Skin epidermis (tissue), 12 donors: ENCODE measurements around the gene C1orf174.

Source experiments
- H3K27ac ChIP-seq, 21 experiments: fragments of 200-600 bp; sonication (generic) in 11 of 21; one replicate each; pipeline ENCODE4 v1.5.0; 2020; ENCODE audit warnings: mild to moderate bottlenecking in 3 of 21, inconsistent platforms in 2 of 21, moderate library complexity in 2 of 21
- H3K4me3 ChIP-seq, 7 experiments: fragments of 200-600 bp; sonication (generic) in 2 of 7; one replicate each; pipeline ENCODE4 v1.5.0; 2020; ENCODE audit warnings: inconsistent platforms in 2 of 7, mild to moderate bottlenecking in 2 of 7, moderate library complexity in 1 of 7

The C1orf174 gene

DNA sequence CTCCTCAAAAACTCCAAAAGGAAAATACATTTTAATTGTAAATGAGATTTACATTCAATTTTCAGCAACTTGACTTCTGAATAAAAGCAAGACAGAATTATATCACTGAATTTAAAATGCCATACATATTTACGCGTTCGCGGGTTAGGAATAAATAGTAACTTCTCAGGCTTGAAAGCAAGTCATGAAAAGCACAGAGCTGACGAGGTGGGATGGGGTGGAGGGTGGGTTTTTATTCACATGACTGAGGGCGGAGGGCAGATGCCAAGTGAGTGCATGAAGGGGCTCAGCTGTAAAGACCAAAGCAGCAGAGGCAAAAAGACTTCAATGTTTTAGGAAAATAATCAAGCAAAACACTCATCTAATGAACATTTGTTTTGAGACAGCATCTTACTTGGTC lies 48.8 kb downstream of the C1orf174 start:
- no peak overlapping the region for H3K27ac ChIP-seq
- no peak overlapping the region for H3K4me3 ChIP-seq

DNA sequence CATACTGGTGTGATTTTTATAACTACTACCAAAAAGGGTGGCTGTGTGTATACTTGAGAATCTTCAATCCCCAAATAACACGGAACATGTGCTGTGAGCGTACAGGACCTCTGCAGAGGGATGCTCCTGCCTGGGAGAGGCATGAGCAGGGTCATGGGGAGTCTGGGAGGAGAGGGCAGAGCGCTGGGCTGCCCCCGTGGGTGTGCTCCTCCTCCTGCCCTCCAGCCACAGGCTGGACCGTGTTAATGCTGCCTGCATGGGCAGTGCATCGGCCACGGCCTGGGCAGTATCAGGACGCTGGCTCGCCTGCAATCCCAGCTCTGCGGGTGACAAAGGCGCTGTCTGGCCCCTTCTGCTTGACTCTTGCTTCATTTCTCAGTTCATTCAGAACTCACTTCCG lies 49.2 kb downstream of the C1orf174 start:
- Histone ChIP-seq H3K27ac (no peak overlapping the region), H3K4me3 (no peak overlapping the region)

- H3K4me3 ChIP-seq: no peak overlapping the region
- H3K27ac ChIP-seq: no peak overlapping the region
These were observed 53.0 kb downstream of the C1orf174 start for GRCh38 chr1:3847081-3847480.

GRCh38 chr1:3846541-3846940 lies 53.5 kb downstream of the C1orf174 start:
- Histone ChIP-seq H3K27ac (no peak overlapping the region), H3K4me3 (no peak overlapping the region)

GRCh38 chr1:3842912-3843311 lies 57.2 kb downstream of the C1orf174 start:
- Histone ChIP-seq H3K4me3 (no peak overlapping the region), H3K27ac (no peak overlapping the region)

DNA sequence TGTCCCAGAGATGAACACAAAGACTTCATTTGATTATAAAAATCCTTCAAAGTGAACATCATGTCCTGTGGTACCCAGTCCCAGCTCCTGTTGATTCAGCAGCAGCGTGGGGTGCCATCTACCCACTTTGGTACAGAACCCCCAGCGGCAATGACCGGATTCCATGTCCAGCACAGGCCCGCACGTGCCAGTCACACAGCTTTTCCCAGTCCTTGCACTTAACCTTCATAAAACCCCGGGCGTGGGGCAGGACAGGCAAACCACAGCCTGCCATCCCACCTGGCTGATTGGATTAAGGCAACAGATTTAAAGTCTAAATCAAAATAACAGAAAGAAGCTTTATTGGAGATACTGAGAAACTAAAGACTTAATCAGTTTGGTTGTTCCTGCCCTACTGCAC lies 58.6 kb downstream of the C1orf174 start:
- H3K27ac ChIP-seq: no peak overlapping the region
- H3K4me3 ChIP-seq: no peak overlapping the region
